GM19238 (cell line): Measurements from ENCODE around the gene ZNF227.
"Not testable (repeated sequence)": the region's sequence is repeated elsewhere in the genome, so short reads cannot be mapped to it uniquely, and the experiment has no call there.

ENCODE experiments used
- DNase-seq: peaks from one replicate; pipeline ENCODE4 v3.0.0; 2011; ENCODE audit warnings: low spot score; ENCODE audit not compliant: insufficient read length

ZNF227 gene

GRCh38 chr19:44236384-44236783, 24.1 kb downstream of the ZNF227 start:
- DNase-seq, result no peak

GRCh38 chr19:44252332-44252731, 40.0 kb downstream of the ZNF227 start:
- DNase-seq, result not testable (repeated sequence)

- not testable (repeated sequence) for DNase-seq
Measured at GRCh38 chr19:44253392-44253791, 41.1 kb downstream of the ZNF227 start.

GRCh38 chr19:44254496-44254895, 42.2 kb downstream of the ZNF227 start:
- DNase-seq, result no peak

GRCh38 chr19:44255705-44256411, 43.5 kb downstream of the ZNF227 start:
- DNase-seq, result no peak

GRCh38 chr19:44258136-44258535, 45.8 kb downstream of the ZNF227 start:
- DNase-seq, result no peak

GRCh38 chr19:44258835-44259413, 46.6 kb downstream of the ZNF227 start:
- DNase-seq, result no peak

- no peak for DNase-seq
Measured at GRCh38 chr19:44260343-44260681, 48.0 kb downstream of the ZNF227 start.

- DNase-seq, result no peak
Measured at GRCh38 chr19:44260695-44261446, 48.5 kb downstream of the ZNF227 start.

GRCh38 chr19:44277331-44277730, 65.0 kb downstream of the ZNF227 start:
- DNase-seq, result no peak

- no peak for DNase-seq
Measured at GRCh38 chr19:44278181-44278690, 65.9 kb downstream of the ZNF227 start.

- DNase-seq, result no peak
Measured at GRCh38 chr19:44280916-44281315, 68.6 kb downstream of the ZNF227 start.

- no peak for DNase-seq
Measured at GRCh38 chr19:44282846-44283245, 70.5 kb downstream of the ZNF227 start.

- no peak for DNase-seq
Measured at GRCh38 chr19:44284968-44285367, 72.6 kb downstream of the ZNF227 start.
